GM12878 (cell line): ENCODE measurements around the gene PPP1CC. TPM values are rescaled to one million over a fixed set of nuclear protein-coding genes. Genes with fewer than 3 reads are reported as not detected.

Source experiments
- ATAC-seq: fragments of 200-7000 bp; cut with Tn5 transposase; 3 replicates; pipeline ENCODE4 v1.9.1; 2020; ENCODE audit warnings: mild to moderate bottlenecking, moderate library complexity
- BruUV-seq: library from RNA; stranded (reverse); fragments of 400-500 nt; replicated peaks from 2 replicates; lab custom pipeline; 2021; lab: Mats Ljungman, UMichigan
- CTCF ChIA-PET: fragments of 300-600 bp; sonication (Branson Sonifier 250); formaldehyde crosslinking; extraction: SDS; loops from one replicate; lab custom pipeline; 2021; ENCODE audit warnings: inconsistent platforms; lab: Yijun Ruan, JAX
- POLR2A ChIA-PET: fragments of 350-600 bp; formaldehyde crosslinking; extraction: SDS; loops from one replicate; lab custom pipeline; 2021; ENCODE audit warnings: inconsistent platforms; lab: Charles Lee
- RAD21 ChIA-PET: fragments of 300-600 bp; sonication (Branson Sonifier 250); formaldehyde crosslinking; loops from one replicate; lab custom pipeline; 2023; ENCODE audit warnings: antibody characterized with exemption; ENCODE audit not compliant: unreplicated experiment; lab: Charles Lee
- SMC1A ChIA-PET: fragments of 300-600 bp; sonication (Branson Sonifier 250); formaldehyde crosslinking; loops from one replicate; lab custom pipeline; 2023; ENCODE audit not compliant: unreplicated experiment, uncharacterized antibody; lab: Charles Lee
- DNase-seq: peaks from one replicate; pipeline ENCODE4 v3.0.0-alpha.2; 2011; ENCODE audit warnings: low read depth, low spot score
- FAIRE-seq: peaks from 3 replicates; lab custom pipeline; 2011; peaks lifted over from hg19 to GRCh38; lab: Jason Lieb, UNC
- H2AFZ ChIP-seq: 2 replicates; pipeline ENCODE4 v1.6.0; 2011; ENCODE audit warnings: low read depth, low read length, control low read depth; ENCODE audit not compliant: control insufficient read depth
- H3K27ac ChIP-seq: 2 replicates; pipeline ENCODE4 v1.5.1; 2011; ENCODE audit warnings: control low read depth; ENCODE audit not compliant: control insufficient read depth, insufficient read depth
- H3K27me3 ChIP-seq, 2 experiments: replicated peaks in 1 of 2; 2 replicates each; pipeline versions ENCODE4 v1.6.0 to v1.6.1; 2011; ENCODE audit warnings: low read length in 1 of 2; ENCODE audit not compliant: control insufficient read depth in 2 of 2, insufficient read depth in 2 of 2
- H3K36me3 ChIP-seq, 2 experiments: 2 replicates each; pipeline ENCODE4 v1.5.1; 2011; ENCODE audit warnings: low read length in 1 of 2; ENCODE audit not compliant: control insufficient read depth in 2 of 2, insufficient read depth in 2 of 2
- H3K4me1 ChIP-seq: 2 replicates; pipeline ENCODE4 v1.6.1; 2011; ENCODE audit warnings: mild to moderate bottlenecking, low read length, moderate library complexity, mixed read lengths; ENCODE audit not compliant: control insufficient read depth, insufficient read depth
- H3K4me2 ChIP-seq: 2 replicates; pipeline ENCODE4 v1.6.0; 2011; ENCODE audit warnings: control low read depth; ENCODE audit not compliant: control insufficient read depth, insufficient read depth
- H3K4me3 ChIP-seq: fragments of 200-600 bp; sonication (generic); 2 replicates; pipeline ENCODE4 v1.5.1; 2016
- H3K79me2 ChIP-seq: 2 replicates; pipeline ENCODE4 v1.6.0; 2011; ENCODE audit warnings: low read length; ENCODE audit not compliant: control insufficient read depth, insufficient read depth
- H3K9ac ChIP-seq: 2 replicates; pipeline ENCODE4 v1.8.0; 2011; ENCODE audit warnings: low read length, control low read depth, mixed read lengths; ENCODE audit not compliant: control insufficient read depth, insufficient read depth
- H3K9me3 ChIP-seq: replicated peaks from 3 replicates; pipeline ENCODE4 v1.5.1; 2011; ENCODE audit warnings: mild to moderate bottlenecking, low read length; ENCODE audit not compliant: control insufficient read depth, insufficient read depth
- H4K20me1 ChIP-seq: 2 replicates; pipeline ENCODE4 v1.6.0; 2011; ENCODE audit not compliant: control insufficient read depth, insufficient read depth
- CBFB ChIP-seq: IDR thresholded peaks from 2 replicates; pipeline ENCODE4 v1.6.1; 2016; ENCODE audit warnings: antibody characterized with exemption, low read depth
- HCFC1 ChIP-seq: fragments of 150-350 bp; IDR thresholded peaks from 2 replicates; pipeline ENCODE4 v1.6.1; 2014; ENCODE audit warnings: low read length
- HDAC6 ChIP-seq: fragments of 200-600 bp; sonication (generic); IDR thresholded peaks from one replicate; pipeline ENCODE4 v1.8.0; 2017; ENCODE audit warnings: antibody characterized with exemption; ENCODE audit not compliant: unreplicated experiment
- IKZF2 ChIP-seq, 2 experiments: fragments of 450-650 bp; IDR thresholded peaks; 2 replicates each; pipeline ENCODE4 v1.6.1; 2017; ENCODE audit warnings: mild to moderate bottlenecking in 2 of 2, moderate library complexity in 2 of 2
- KDM1A ChIP-seq: fragments of 200-600 bp; sonication (generic); IDR thresholded peaks from 2 replicates; pipeline ENCODE4 v1.6.1; 2016; ENCODE audit warnings: borderline replicate concordance
- PAX8 ChIP-seq: fragments of 450-650 bp; IDR thresholded peaks from 2 replicates; pipeline ENCODE4 v1.6.1; 2017; ENCODE audit warnings: mild to moderate bottlenecking, moderate library complexity
- POLR2A ChIP-seq: IDR thresholded peaks from 2 replicates; pipeline ENCODE4 v1.6.1; 2011; ENCODE audit warnings: low read depth, mild to moderate bottlenecking, low read length
- SIX5 ChIP-seq: IDR thresholded peaks from 2 replicates; pipeline ENCODE4 v1.6.1; 2011; ENCODE audit warnings: mild to moderate bottlenecking, low read depth, low read length, moderate library complexity; ENCODE audit not compliant: severe bottlenecking
- STAT1 ChIP-seq: fragments of 450-650 bp; conservative IDR thresholded peaks from 2 replicates; pipeline ENCODE4 v1.6.1; 2014; ENCODE audit warnings: antibody characterized with exemption, mild to moderate bottlenecking
- TAF1 ChIP-seq: IDR thresholded peaks from 2 replicates; pipeline ENCODE4 v1.6.1; 2011; ENCODE audit warnings: mild to moderate bottlenecking, low read depth, low read length, borderline replicate concordance
- TARDBP ChIP-seq: IDR thresholded peaks from 2 replicates; pipeline ENCODE4 v1.6.1; 2016; ENCODE audit warnings: borderline replicate concordance
- TCF12 ChIP-seq: IDR thresholded peaks from 2 replicates; pipeline ENCODE4 v1.6.1; 2011; ENCODE audit warnings: low read depth, mild to moderate bottlenecking, low read length
- YY1 ChIP-seq: IDR thresholded peaks from 2 replicates; pipeline ENCODE4 v1.6.1; 2011; ENCODE audit warnings: low read depth, mild to moderate bottlenecking, low read length
- ZBED1 ChIP-seq: IDR thresholded peaks from 2 replicates; pipeline ENCODE4 v1.6.1; 2016; ENCODE audit warnings: borderline replicate concordance
- ZNF207 ChIP-seq: fragments of 450-650 bp; IDR thresholded peaks from 2 replicates; pipeline ENCODE4 v1.6.1; 2014; ENCODE audit warnings: antibody characterized with exemption, mild to moderate bottlenecking, borderline replicate concordance
- ZSCAN29 ChIP-seq: fragments of 450-650 bp; IDR thresholded peaks from 2 replicates; pipeline ENCODE4 v1.6.1; 2017; ENCODE audit warnings: mild to moderate bottlenecking, moderate library complexity
- WGBS: methylation state at CpG from one replicate; pipeline ENCODE4 v1.1.6; 2016; ENCODE audit warnings: low lambda C conversion rate; ENCODE audit not compliant: insufficient replicate concordance, insufficient coverage; ENCODE audit errors: missing lambda C conversion rate; 5-methylcytosine and 5-hydroxymethylcytosine counted together
- in situ Hi-C: fragments of 300-500 bp; cut with MboI; formaldehyde crosslinking; loops from 9 replicates; pipeline ENCODE4 v1.14.3; 2018; ENCODE audit warnings: mixed read lengths
- intact Hi-C: fragments of 100-400 bp; cut with micrococcal nuclease; formaldehyde crosslinking; loops from one replicate; pipeline ENCODE4 v1.14.2; 2022; ENCODE audit not compliant: unreplicated experiment
- polyA plus RNA-seq, 11 experiments: library from polyadenylated mRNA; depleted of rRNA in 4 of 11; unstranded in 6 of 11; stranded (reverse) in 5 of 11; fragments of >200 nt; fragmentation: Nextera tagmentation in 4 of 11; fragmentation: Illumina TruSeq in 1 of 11; extraction: Ambion mirVana in 4 of 11; extraction: Trizol in 1 of 11; gene quantifications; 1 replicate in 1 of 11; 2 replicates in 10 of 11; pipeline versions ENCODE4 v1.2.1 to v1.2.3, GENCODE V29; 2011 to 2016; ENCODE audit warnings: inconsistent platforms in 2 of 11, missing spikeins in 2 of 11, low read depth in 1 of 11
- total RNA-seq, 4 experiments: library from RNA; depleted of rRNA in 3 of 4; stranded (reverse); fragments of >200 nt in 3 of 4; fragmentation: Illumina TruSeq in 1 of 4; extraction: Trizol in 1 of 4; gene quantifications; 2 replicates each; pipeline versions ENCODE4 v1.2.1 to v1.2.3, GENCODE V29; 2013 to 2021
- TF ChIP-seq, protein P1 (sequence below): fragments of 450-650 bp; IDR thresholded peaks from 2 replicates; pipeline ENCODE4 v1.6.1; 2016; ENCODE audit warnings: mild to moderate bottlenecking
- TF ChIP-seq, protein P2 (sequence below): fragments of 450-650 bp; formaldehyde crosslinking; IDR thresholded peaks from 2 replicates; pipeline ENCODE4 v1.4.0; 2022; ENCODE audit warnings: mild to moderate bottlenecking, moderate library complexity
- TF ChIP-seq, protein P3 (sequence below): fragments of 450-650 bp; IDR thresholded peaks from 2 replicates; pipeline ENCODE4 v1.6.1; 2016; ENCODE audit warnings: mild to moderate bottlenecking

The PPP1CC gene
- total and polyA plus RNA-seq, 10 of the 15 experiments (the other 5 are each of a cell fraction or from before 2014, with no cell fraction given): 64.4 to 279 (median 157) TPM

DNA sequence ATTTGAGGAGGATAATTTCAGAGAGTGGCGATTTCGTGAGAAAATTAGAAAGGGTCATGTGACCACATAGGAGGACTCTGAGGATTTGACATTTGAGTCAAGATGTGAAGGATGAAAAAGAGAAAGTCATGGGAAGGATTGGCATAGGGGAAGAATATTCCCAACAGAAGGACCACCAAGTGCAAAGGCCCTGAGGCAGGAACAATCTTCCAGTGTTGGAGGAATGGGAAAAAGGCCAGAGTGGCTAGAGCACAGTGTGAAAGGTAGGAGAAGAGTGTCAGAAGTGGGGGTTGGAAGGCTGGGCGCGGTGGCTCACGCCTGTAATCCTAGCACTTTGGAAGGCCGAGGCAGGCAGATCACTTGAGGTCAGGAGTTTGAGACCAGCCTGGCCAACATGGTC is 3.9 kb upstream of the PPP1CC start (continued):
- TF ChIP-seq HCFC1 (no peak), SIX5 (no peak), STAT1 (no peak), HDAC6 (no peak)

DNA sequence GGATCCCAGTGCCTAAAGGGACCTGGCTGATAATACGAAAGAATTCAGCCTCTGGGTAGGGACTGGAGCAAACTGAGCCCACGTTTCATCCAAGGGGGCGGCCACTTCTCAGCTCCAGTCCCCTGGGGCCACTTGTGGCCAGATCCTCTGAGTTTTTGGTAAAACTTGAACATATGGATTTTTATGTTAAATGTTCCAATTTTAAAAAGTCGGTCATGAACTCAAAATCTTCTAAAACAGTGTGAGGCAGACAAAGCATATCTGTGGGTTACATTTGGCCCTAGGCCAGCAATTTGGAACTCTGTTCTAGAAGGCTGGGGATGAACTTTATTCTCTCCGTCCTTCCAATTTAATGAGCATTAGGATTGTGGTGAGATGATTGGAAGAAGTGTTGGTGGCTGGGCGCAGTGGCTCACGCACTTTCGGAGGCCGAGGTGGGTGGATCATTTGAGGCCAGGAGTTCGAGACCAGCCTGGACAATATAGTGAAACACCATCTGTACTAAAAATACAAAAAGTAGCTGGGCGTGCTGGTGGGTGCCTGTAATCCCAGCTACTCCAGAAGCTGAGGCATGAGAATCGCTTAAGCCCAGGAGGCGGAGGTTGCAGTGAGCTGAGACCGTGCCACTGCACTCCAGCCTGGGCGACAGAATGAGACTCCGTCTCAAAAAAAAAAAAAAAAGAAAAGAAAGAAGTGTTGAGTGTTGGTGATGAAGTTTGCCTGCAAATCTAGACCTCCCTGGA is 3.0 kb upstream of the PPP1CC start:
- 78% methylated on average over 12 of the region's 16 CpGs for WGBS
- Histone ChIP-seq H3K4me1 (no peaks in the 10 kb centered on the region), H4K20me1 (no peaks in the 10 kb centered on the region), H3K36me3 (no peaks in the 10 kb centered on the region), H3K9me3 (no peaks in the 10 kb centered on the region), H2AFZ (no peak overlapping the region), H3K27ac (no peak overlapping the region), H3K4me2 (no peak overlapping the region), H3K79me2 (peaks cover 20% of the 10 kb centered on the region), H3K27me3 (no peaks in the 10 kb centered on the region), H3K4me3 (no peak overlapping the region), H3K9ac (no peak overlapping the region)
- RAD21 ChIA-PET: interaction anchor here (0.6 kb wide), 1 partner anchor 140 kb away, joined by 3 read pairs; no protein-coding TSS in a partner anchor
- DNase-seq (no peak), ATAC-seq (no peak), FAIRE-seq (no peak)
- BruUV-seq: no TSS peak
- intact Hi-C loops: no loop called here
- POLR2A ChIA-PET: interaction anchor here (0.9 kb wide), 1 partner anchor 18 kb away, joined by 4 read pairs; no protein-coding TSS in a partner anchor
- in situ Hi-C loops: no loop called here
- no peak for TF ChIP-seq POLR2A
- TF ChIP-seq KDM1A: no peak
- TF ChIP-seq, protein P1, sequence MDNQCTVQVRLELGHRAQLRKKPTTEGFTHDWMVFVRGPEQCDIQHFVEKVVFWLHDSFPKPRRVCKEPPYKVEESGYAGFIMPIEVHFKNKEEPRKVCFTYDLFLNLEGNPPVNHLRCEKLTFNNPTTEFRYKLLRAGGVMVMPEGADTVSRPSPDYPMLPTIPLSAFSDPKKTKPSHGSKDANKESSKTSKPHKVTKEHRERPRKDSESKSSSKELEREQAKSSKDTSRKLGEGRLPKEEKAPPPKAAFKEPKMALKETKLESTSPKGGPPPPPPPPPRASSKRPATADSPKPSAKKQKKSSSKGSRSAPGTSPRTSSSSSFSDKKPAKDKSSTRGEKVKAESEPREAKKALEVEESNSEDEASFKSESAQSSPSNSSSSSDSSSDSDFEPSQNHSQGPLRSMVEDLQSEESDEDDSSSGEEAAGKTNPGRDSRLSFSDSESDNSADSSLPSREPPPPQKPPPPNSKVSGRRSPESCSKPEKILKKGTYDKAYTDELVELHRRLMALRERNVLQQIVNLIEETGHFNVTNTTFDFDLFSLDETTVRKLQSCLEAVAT: no peak
- no peak for TF ChIP-seq TCF12
- TF ChIP-seq, protein P2, sequence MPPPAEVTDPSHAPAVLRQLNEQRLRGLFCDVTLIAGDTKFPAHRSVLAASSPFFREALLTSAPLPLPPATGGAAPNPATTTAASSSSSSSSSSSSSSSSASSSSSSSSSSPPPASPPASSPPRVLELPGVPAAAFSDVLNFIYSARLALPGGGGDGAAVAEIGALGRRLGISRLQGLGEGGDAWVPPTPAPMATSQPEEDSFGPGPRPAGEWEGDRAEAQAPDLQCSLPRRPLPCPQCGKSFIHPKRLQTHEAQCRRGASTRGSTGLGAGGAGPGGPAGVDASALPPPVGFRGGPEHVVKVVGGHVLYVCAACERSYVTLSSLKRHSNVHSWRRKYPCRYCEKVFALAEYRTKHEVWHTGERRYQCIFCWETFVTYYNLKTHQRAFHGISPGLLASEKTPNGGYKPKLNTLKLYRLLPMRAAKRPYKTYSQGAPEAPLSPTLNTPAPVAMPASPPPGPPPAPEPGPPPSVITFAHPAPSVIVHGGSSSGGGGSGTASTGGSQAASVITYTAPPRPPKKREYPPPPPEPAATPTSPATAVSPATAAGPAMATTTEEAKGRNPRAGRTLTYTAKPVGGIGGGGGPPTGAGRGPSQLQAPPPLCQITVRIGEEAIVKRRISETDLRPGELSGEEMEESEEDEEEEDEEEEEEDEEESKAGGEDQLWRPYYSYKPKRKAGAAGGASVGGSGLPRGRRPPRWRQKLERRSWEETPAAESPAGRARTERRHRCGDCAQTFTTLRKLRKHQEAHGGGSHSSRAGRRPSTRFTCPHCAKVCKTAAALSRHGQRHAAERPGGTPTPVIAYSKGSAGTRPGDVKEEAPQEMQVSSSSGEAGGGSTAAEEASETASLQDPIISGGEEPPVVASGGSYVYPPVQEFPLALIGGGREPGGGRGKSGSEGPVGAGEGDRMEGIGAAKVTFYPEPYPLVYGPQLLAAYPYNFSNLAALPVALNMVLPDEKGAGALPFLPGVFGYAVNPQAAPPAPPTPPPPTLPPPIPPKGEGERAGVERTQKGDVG (CRISPR knock-in tag): no peak
- TF ChIP-seq, protein P3, sequence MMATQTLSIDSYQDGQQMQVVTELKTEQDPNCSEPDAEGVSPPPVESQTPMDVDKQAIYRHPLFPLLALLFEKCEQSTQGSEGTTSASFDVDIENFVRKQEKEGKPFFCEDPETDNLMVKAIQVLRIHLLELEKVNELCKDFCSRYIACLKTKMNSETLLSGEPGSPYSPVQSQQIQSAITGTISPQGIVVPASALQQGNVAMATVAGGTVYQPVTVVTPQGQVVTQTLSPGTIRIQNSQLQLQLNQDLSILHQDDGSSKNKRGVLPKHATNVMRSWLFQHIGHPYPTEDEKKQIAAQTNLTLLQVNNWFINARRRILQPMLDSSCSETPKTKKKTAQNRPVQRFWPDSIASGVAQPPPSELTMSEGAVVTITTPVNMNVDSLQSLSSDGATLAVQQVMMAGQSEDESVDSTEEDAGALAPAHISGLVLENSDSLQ: no peak
- TF ChIP-seq TAF1: no peak
- TF ChIP-seq IKZF2 (IDR thresholded peaks at IDR 0.05): no peak
- TF ChIP-seq ZSCAN29: no peak
- no peak for TF ChIP-seq CBFB
- no peak for TF ChIP-seq ZBED1
- TF ChIP-seq PAX8: no peak
- TF ChIP-seq YY1: no peak
- no peak for TF ChIP-seq ZNF207
- TF ChIP-seq TARDBP: no peak
- CTCF ChIA-PET: interaction anchor here (0.6 kb wide), 1 partner anchor 107 kb away, joined by 3 read pairs; no protein-coding TSS in a partner anchor
- SMC1A ChIA-PET: interaction anchor here (1.2 kb wide), 1 partner anchor 15 kb away, joined by 3 read pairs; no protein-coding TSS in a partner anchor
